HepG2 (cell line): ENCODE data around the gene CHCT1. TPM values are rescaled to one million over a fixed set of nuclear protein-coding genes. Genes with fewer than 3 reads are reported as not detected.

Experiments
- ERF ChIP-seq: IDR thresholded peaks from 2 replicates; pipeline ENCODE4 v1.6.1; 2018; ENCODE audit warnings: missing biosample characterization, missing genetic modification reagents
- HDAC6 ChIP-seq: fragments of 200-600 bp; sonication (generic); IDR thresholded peaks from 2 replicates; pipeline ENCODE4 v1.7.0; 2017; ENCODE audit warnings: mild to moderate bottlenecking, antibody characterized with exemption, low read length, low read depth
- MAFK ChIP-seq, 2 experiments: IDR thresholded peaks in 1 of 2; conservative IDR thresholded peaks in 1 of 2; 2 replicates each; pipeline ENCODE4 v1.6.1; 2011; ENCODE audit warnings: improper control_type of control experiment in 2 of 2, low read length in 2 of 2
- SP140L ChIP-seq: sonication (generic); formaldehyde crosslinking; IDR thresholded peaks from 2 replicates; pipeline ENCODE4 v1.4.0; 2020; ENCODE audit warnings: missing genetic modification reagents, borderline replicate concordance
- ZNF30 ChIP-seq: sonication (generic); formaldehyde crosslinking; IDR thresholded peaks from 2 replicates; pipeline ENCODE4 v1.5.0; 2020; ENCODE audit warnings: mild to moderate bottlenecking, missing genetic modification reagents
- ZNF354B ChIP-seq: sonication (generic); formaldehyde crosslinking; IDR thresholded peaks from 2 replicates; pipeline ENCODE4 v1.8.0; 2022; ENCODE audit warnings: mild to moderate bottlenecking, missing genetic modification reagents
- ZNF768 ChIP-seq: sonication (generic); formaldehyde crosslinking; IDR thresholded peaks from 2 replicates; pipeline ENCODE4 v1.4.0; 2020; ENCODE audit warnings: missing genetic modification reagents
- ZSCAN20 ChIP-seq: sonication (generic); formaldehyde crosslinking; IDR thresholded peaks from 2 replicates; pipeline ENCODE4 v1.4.0; 2020; ENCODE audit warnings: missing genetic modification reagents, mild to moderate bottlenecking, borderline replicate concordance
- polyA plus RNA-seq, 8 experiments: library from polyadenylated mRNA; depleted of rRNA in 3 of 8; stranded (reverse) in 7 of 8; unstranded in 1 of 8; fragments of >200 nt; fragmentation: Illumina TruSeq in 4 of 8; extraction: Trizol in 4 of 8; gene quantifications; 2 replicates each; pipeline versions ENCODE4 v1.2.1 to v1.2.3, GENCODE V29; 2011 to 2016; ENCODE audit warnings: low read depth in 4 of 8, missing spikeins in 1 of 8, mixed read lengths in 1 of 8; ENCODE audit not compliant: insufficient read depth in 1 of 8
- total RNA-seq, 5 experiments: library from RNA; depleted of rRNA; stranded (reverse); fragments of >200 nt; fragmentation: Illumina TruSeq; extraction: Trizol; gene quantifications; 2 replicates each; pipeline ENCODE4 v1.2.3, GENCODE V29; 2016; ENCODE audit warnings: low read depth in 1 of 5
- TF ChIP-seq, protein P1 (sequence below), 2 experiments: fragments of 450-650 bp in 1 of 2; sonication (generic) in 1 of 2; formaldehyde crosslinking in 1 of 2; IDR thresholded peaks; 2 replicates each; pipeline versions ENCODE4 v1.6.1 to v1.8.0; 2016 to 2022; ENCODE audit warnings: antibody characterized with exemption in 1 of 2, mild to moderate bottlenecking in 1 of 2, missing genetic modification reagents in 1 of 2
- TF ChIP-seq, protein P2 (sequence below): sonication (generic); formaldehyde crosslinking; IDR thresholded peaks from 2 replicates; pipeline ENCODE4 v1.4.0; 2020; ENCODE audit warnings: missing genetic modification reagents, borderline replicate concordance
- TF ChIP-seq, protein P3 (sequence below): sonication (generic); formaldehyde crosslinking; IDR thresholded peaks from 2 replicates; pipeline ENCODE4 v1.9.0; 2021; ENCODE audit warnings: missing genetic modification reagents, borderline replicate concordance
- TF ChIP-seq, protein P4 (sequence below): IDR thresholded peaks from 2 replicates; pipeline ENCODE4 v1.6.1; 2016; ENCODE audit warnings: low read depth

Gene CHCT1
- total and polyA plus RNA-seq, 2 of the 13 experiments (the other 11 are each of a cell fraction or from before 2014, with no cell fraction given): not detected

DNA sequence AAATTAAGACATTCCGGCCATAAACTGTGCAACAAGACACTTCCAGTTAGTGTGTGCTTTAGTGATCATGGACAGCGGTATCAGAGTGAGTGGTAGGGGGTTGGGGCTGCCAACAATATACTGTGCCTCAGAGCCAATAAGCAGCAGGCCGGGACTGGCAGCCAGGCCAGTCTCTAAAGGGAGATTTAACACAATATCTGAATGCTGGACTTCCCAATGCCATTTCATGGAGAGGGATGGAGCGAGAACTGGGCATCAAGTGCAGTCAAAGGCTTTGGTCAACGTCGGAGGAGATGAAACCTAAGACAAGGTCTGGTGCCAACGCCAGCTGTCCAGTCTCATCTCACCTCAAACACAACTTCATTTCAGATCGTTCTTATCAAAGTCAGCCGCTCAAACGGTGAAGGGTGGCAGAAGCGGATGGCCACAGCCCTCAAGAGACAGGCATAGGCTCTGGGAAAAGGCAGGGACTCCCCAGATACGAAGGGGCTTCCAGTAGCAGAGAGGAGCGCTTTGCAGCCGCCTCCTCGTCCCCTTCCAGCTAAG is 31.3 kb upstream of the CHCT1 start (continued):
- TF ChIP-seq, protein P1, sequence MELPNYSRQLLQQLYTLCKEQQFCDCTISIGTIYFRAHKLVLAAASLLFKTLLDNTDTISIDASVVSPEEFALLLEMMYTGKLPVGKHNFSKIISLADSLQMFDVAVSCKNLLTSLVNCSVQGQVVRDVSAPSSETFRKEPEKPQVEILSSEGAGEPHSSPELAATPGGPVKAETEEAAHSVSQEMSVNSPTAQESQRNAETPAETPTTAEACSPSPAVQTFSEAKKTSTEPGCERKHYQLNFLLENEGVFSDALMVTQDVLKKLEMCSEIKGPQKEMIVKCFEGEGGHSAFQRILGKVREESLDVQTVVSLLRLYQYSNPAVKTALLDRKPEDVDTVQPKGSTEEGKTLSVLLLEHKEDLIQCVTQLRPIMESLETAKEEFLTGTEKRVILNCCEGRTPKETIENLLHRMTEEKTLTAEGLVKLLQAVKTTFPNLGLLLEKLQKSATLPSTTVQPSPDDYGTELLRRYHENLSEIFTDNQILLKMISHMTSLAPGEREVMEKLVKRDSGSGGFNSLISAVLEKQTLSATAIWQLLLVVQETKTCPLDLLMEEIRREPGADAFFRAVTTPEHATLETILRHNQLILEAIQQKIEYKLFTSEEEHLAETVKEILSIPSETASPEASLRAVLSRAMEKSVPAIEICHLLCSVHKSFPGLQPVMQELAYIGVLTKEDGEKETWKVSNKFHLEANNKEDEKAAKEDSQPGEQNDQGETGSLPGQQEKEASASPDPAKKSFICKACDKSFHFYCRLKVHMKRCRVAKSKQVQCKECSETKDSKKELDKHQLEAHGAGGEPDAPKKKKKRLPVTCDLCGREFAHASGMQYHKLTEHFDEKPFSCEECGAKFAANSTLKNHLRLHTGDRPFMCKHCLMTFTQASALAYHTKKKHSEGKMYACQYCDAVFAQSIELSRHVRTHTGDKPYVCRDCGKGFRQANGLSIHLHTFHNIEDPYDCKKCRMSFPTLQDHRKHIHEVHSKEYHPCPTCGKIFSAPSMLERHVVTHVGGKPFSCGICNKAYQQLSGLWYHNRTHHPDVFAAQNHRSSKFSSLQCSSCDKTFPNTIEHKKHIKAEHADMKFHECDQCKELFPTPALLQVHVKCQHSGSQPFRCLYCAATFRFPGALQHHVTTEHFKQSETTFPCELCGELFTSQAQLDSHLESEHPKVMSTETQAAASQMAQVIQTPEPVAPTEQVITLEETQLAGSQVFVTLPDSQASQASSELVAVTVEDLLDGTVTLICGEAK (IDR thresholded peaks at IDR 0.05): no peak
- TF ChIP-seq, protein P1 (CRISPR knock-in tag; IDR thresholded peaks at IDR 0.05): 0 out of 2 replicates have a peak, but pooled peaks have one; percentile 37
- TF ChIP-seq, protein P2, sequence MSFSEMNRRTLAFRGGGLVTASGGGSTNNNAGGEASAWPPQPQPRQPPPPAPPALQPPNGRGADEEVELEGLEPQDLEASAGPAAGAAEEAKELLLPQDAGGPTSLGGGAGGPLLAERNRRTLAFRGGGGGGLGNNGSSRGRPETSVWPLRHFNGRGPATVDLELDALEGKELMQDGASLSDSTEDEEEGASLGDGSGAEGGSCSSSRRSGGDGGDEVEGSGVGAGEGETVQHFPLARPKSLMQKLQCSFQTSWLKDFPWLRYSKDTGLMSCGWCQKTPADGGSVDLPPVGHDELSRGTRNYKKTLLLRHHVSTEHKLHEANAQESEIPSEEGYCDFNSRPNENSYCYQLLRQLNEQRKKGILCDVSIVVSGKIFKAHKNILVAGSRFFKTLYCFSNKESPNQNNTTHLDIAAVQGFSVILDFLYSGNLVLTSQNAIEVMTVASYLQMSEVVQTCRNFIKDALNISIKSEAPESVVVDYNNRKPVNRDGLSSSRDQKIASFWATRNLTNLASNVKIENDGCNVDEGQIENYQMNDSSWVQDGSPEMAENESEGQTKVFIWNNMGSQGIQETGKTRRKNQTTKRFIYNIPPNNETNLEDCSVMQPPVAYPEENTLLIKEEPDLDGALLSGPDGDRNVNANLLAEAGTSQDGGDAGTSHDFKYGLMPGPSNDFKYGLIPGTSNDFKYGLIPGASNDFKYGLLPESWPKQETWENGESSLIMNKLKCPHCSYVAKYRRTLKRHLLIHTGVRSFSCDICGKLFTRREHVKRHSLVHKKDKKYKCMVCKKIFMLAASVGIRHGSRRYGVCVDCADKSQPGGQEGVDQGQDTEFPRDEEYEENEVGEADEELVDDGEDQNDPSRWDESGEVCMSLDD: no peak
- TF ChIP-seq, protein P3, sequence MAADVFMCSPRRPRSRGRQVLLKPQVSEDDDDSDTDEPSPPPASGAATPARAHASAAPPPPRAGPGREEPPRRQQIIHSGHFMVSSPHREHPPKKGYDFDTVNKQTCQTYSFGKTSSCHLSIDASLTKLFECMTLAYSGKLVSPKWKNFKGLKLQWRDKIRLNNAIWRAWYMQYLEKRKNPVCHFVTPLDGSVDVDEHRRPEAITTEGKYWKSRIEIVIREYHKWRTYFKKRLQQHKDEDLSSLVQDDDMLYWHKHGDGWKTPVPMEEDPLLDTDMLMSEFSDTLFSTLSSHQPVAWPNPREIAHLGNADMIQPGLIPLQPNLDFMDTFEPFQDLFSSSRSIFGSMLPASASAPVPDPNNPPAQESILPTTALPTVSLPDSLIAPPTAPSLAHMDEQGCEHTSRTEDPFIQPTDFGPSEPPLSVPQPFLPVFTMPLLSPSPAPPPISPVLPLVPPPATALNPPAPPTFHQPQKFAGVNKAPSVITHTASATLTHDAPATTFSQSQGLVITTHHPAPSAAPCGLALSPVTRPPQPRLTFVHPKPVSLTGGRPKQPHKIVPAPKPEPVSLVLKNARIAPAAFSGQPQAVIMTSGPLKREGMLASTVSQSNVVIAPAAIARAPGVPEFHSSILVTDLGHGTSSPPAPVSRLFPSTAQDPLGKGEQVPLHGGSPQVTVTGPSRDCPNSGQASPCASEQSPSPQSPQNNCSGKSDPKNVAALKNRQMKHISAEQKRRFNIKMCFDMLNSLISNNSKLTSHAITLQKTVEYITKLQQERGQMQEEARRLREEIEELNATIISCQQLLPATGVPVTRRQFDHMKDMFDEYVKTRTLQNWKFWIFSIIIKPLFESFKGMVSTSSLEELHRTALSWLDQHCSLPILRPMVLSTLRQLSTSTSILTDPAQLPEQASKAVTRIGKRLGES (CRISPR knock-in tag): no peak
- TF ChIP-seq ZNF30 (CRISPR knock-in tag): no peak
- no peak for TF ChIP-seq MAFK (conservative IDR thresholded peaks at IDR 0.05 in 1 of 2, IDR thresholded peaks at IDR 0.05 in 1 of 2; ENCODE audit: low read length in 2 of 2)
- TF ChIP-seq SP140L: no peak
- TF ChIP-seq, protein P4, sequence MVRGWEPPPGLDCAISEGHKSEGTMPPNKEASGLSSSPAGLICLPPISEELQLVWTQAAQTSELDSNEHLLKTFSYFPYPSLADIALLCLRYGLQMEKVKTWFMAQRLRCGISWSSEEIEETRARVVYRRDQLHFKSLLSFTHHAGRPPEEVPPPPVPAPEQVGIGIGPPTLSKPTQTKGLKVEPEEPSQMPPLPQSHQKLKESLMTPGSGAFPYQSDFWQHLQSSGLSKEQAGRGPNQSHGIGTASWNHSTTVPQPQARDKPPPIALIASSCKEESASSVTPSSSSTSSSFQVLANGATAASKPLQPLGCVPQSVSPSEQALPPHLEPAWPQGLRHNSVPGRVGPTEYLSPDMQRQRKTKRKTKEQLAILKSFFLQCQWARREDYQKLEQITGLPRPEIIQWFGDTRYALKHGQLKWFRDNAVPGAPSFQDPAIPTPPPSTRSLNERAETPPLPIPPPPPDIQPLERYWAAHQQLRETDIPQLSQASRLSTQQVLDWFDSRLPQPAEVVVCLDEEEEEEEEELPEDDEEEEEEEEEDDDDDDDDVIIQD (CRISPR knock-in tag): no peak
- TF ChIP-seq ERF (CRISPR knock-in tag): no peak
- TF ChIP-seq ZNF354B (CRISPR knock-in tag): no peak
- no peak for TF ChIP-seq ZNF768 (CRISPR knock-in tag)
- no peak for TF ChIP-seq HDAC6
- TF ChIP-seq ZSCAN20 (CRISPR knock-in tag): no peak
